ENCODE data around the gene GPRC5C.
A peak's percentile ranks its signal among the peaks of the same experiment; 100 is the strongest.
"Not testable (repeated sequence)": the region's sequence is repeated elsewhere in the genome, so short reads cannot be mapped to it uniquely, and the experiment has no call there.

Gene GPRC5C

GRCh38 chr17:74473294-74473693, 41.4 kb downstream of the GPRC5C start:
- ATAC-seq (no peak), DNase-seq (no peak)

GRCh38 chr17:74474043-74474792, 42.3 kb downstream of the GPRC5C start:
- no peak for DNase-seq
- no peak for ATAC-seq

GRCh38 chr17:74475189-74475588, 43.3 kb downstream of the GPRC5C start:
- DNase-seq (no peak), ATAC-seq (no peak)

GRCh38 chr17:74477411-74477810, 45.5 kb downstream of the GPRC5C start:
- no peak for ATAC-seq
- no peak for DNase-seq

- DNase-seq (peak; percentile 32), ATAC-seq (peak; percentile 63)
Observed at GRCh38 chr17:74478420-74479100, 46.7 kb downstream of the GPRC5C start.

GRCh38 chr17:74480290-74480689, 48.4 kb downstream of the GPRC5C start:
- DNase-seq, result no peak
- ATAC-seq, result no peak

- DNase-seq, result no peak
- no peak for ATAC-seq
Observed at GRCh38 chr17:74481621-74482020, 49.7 kb downstream of the GPRC5C start.

GRCh38 chr17:74484066-74484465, 52.2 kb downstream of the GPRC5C start:
- ATAC-seq (no peak), DNase-seq (no peak)

- ATAC-seq, result no peak
- no peak for DNase-seq
Observed at GRCh38 chr17:74485022-74485743, 53.3 kb downstream of the GPRC5C start.

- ATAC-seq (no peak), DNase-seq (no peak)
Observed at GRCh38 chr17:74485841-74486240, 54.0 kb downstream of the GPRC5C start.

- not testable (repeated sequence) for ATAC-seq, DNase-seq
Observed at GRCh38 chr17:74488276-74488675, 56.4 kb downstream of the GPRC5C start.

- ATAC-seq (no peak), DNase-seq (no peak)
Observed at GRCh38 chr17:74490716-74491115, 58.8 kb downstream of the GPRC5C start.

- DNase-seq (no peak), ATAC-seq (no peak)
Observed at GRCh38 chr17:74491626-74492025, 59.7 kb downstream of the GPRC5C start.

GRCh38 chr17:74493331-74493833, 61.5 kb downstream of the GPRC5C start:
- DNase-seq (peak; percentile 74), ATAC-seq (peak; percentile 76)
